A673 (cell line): Measurements from ENCODE around the gene ZNF644. TPM values are rescaled to one million over a fixed set of nuclear protein-coding genes. Genes with fewer than 3 reads are reported as not detected.

Source experiments
- BruUV-seq: library from RNA; stranded (reverse); fragments of 400-500 nt; replicated peaks from 2 replicates; lab custom pipeline; 2021; lab: Mats Ljungman, UMichigan
- CTCF ChIA-PET: fragments of 300-600 bp; sonication (Branson Sonifier 250); formaldehyde crosslinking; loops from one replicate; lab custom pipeline; 2022; ENCODE audit warnings: antibody characterized with exemption; lab: Charles Lee
- POLR2A ChIA-PET: fragments of 300-600 bp; sonication (Branson Sonifier 250); formaldehyde crosslinking; loops from one replicate; lab custom pipeline; 2022; ENCODE audit warnings: antibody characterized with exemption; ENCODE audit not compliant: low non-redundant PET; lab: Charles Lee
- DNase-seq: peaks from one replicate; pipeline ENCODE4 v3.0.0-alpha.2; 2015; ENCODE audit warnings: low spot score
- H3K27ac ChIP-seq: fragments of 200-600 bp; sonication (generic); 2 replicates; pipeline ENCODE4 v1.5.1; 2016; ENCODE audit warnings: mixed run types, low read depth, mild to moderate bottlenecking, mixed read lengths, antibody characterized with exemption, low read length; ENCODE audit not compliant: poor library complexity, severe bottlenecking
- H3K27me3 ChIP-seq: fragments of 200-600 bp; sonication (generic); replicated peaks from 2 replicates; pipeline ENCODE4 v1.6.1; 2017; ENCODE audit warnings: mixed run types, low read depth, mild to moderate bottlenecking, mixed read lengths, antibody characterized with exemption, low read length; ENCODE audit not compliant: insufficient read depth, poor library complexity
- H3K36me3 ChIP-seq: fragments of 200-600 bp; sonication (generic); 2 replicates; pipeline ENCODE4 v1.6.1; 2016; ENCODE audit warnings: mixed run types, mild to moderate bottlenecking, mixed read lengths, antibody characterized with exemption, low read length; ENCODE audit not compliant: insufficient read depth, poor library complexity, severe bottlenecking
- H3K4me1 ChIP-seq: fragments of 200-600 bp; sonication (generic); 2 replicates; pipeline ENCODE4 v1.6.1; 2017; ENCODE audit warnings: mixed run types, mild to moderate bottlenecking, mixed read lengths, antibody characterized with exemption, low read length; ENCODE audit not compliant: insufficient read depth, poor library complexity, severe bottlenecking
- H3K4me3 ChIP-seq: fragments of 200-600 bp; sonication (generic); 2 replicates; pipeline ENCODE4 v1.5.1; 2016; ENCODE audit warnings: low read depth, mixed run types, mild to moderate bottlenecking, mixed read lengths, low read length; ENCODE audit not compliant: poor library complexity, severe bottlenecking
- H3K9me3 ChIP-seq: fragments of 200-600 bp; sonication (generic); 2 replicates; pipeline ENCODE4 v1.6.1; 2016; ENCODE audit warnings: mixed run types, low read depth, mild to moderate bottlenecking, mixed read lengths, antibody characterized with exemption, low read length; ENCODE audit not compliant: poor library complexity, severe bottlenecking
- EZH2 ChIP-seq: fragments of 200-600 bp; sonication (generic); IDR thresholded peaks from 2 replicates; pipeline ENCODE4 v1.6.1; 2017; ENCODE audit warnings: borderline replicate concordance, low read depth, mild to moderate bottlenecking, mixed read lengths, antibody characterized with exemption, low read length; ENCODE audit not compliant: poor library complexity, severe bottlenecking
- intact Hi-C: fragments of 100-400 bp; cut with micrococcal nuclease; formaldehyde crosslinking; loops from one replicate; pipeline ENCODE4 v1.10.0; 2022; ENCODE audit not compliant: unreplicated experiment
- total RNA-seq: library from RNA; stranded (reverse); gene quantifications from 2 replicates; pipeline ENCODE4 v1.2.3, GENCODE V29; 2021
- TF ChIP-seq, protein P1 (sequence below): fragments of 300-800, 200-600 bp; sonication (generic); conservative IDR thresholded peaks from 2 replicates; pipeline ENCODE4 v1.5.1; 2017; ENCODE audit warnings: low read depth, mild to moderate bottlenecking, antibody characterized with exemption, low read length, moderate library complexity, mixed read lengths

The ZNF644 gene
- total RNA-seq, 1 experiment from 2014 or later = 80.4 TPM

DNA sequence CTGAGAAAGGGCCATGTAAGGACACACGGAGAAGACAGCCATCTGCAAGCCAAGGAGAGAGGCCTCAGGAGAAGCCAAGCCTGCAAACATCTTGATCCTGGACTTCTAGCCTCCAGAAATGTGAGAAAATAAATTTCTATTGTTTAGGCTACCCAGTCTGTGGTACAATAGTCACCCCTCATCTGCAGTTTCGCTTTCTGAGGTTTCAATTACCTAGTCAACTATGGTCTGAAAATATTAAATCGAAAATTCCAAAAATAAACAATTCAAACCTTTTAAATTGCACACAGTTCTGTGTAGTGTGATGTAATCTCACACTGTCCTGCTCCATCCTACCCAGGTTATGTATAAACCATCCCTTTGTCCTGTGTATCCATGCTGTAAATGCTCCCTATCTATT, 52.6 kb downstream of the ZNF644 start:
- H3K27me3 ChIP-seq = no peaks in the 10 kb centered on the region
- intact Hi-C loops = no loop called here
- H3K27ac ChIP-seq = no peak overlapping the region
- CTCF ChIA-PET = no interaction called here
- no peaks in the 10 kb centered on the region for H3K36me3 ChIP-seq
- TF ChIP-seq, protein P1, sequence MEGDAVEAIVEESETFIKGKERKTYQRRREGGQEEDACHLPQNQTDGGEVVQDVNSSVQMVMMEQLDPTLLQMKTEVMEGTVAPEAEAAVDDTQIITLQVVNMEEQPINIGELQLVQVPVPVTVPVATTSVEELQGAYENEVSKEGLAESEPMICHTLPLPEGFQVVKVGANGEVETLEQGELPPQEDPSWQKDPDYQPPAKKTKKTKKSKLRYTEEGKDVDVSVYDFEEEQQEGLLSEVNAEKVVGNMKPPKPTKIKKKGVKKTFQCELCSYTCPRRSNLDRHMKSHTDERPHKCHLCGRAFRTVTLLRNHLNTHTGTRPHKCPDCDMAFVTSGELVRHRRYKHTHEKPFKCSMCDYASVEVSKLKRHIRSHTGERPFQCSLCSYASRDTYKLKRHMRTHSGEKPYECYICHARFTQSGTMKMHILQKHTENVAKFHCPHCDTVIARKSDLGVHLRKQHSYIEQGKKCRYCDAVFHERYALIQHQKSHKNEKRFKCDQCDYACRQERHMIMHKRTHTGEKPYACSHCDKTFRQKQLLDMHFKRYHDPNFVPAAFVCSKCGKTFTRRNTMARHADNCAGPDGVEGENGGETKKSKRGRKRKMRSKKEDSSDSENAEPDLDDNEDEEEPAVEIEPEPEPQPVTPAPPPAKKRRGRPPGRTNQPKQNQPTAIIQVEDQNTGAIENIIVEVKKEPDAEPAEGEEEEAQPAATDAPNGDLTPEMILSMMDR = no peak
- no peak for TF ChIP-seq EZH2
- POLR2A ChIA-PET = no interaction called here
- no TSS peak for BruUV-seq
- no peak for DNase-seq
- H3K9me3 ChIP-seq = no peaks in the 10 kb centered on the region
- H3K4me3 ChIP-seq = no peak overlapping the region
- H3K4me1 ChIP-seq = peaks cover 3% of the 10 kb centered on the region

DNA sequence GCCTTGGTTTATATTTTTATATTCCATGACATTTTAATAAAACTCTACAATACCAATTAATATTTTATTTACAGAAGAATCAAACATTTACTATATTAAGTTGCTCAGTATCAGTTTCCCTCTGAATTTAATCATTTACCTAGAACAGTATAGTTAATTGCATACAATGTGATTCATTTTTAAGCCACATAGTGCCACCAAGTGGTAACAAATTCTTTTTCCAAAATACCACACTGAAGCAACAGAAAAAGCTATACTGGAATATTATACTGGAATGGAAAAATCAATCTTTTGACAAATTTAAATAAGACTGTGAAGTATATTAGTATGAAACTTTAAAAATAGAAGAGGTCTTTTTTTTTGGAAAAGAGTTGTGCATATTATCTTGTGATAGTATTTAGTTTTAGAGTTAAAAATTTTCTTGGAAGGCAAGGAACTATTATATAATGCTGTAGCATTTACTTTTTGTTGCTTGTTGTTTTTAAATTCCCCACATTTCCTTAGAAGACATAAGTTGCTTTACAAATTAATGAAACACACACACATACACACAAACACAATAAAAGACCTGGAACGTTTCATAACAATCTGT, 57.3 kb downstream of the ZNF644 start:
- Histone ChIP-seq H3K9me3 (peaks cover under 1% of the 10 kb centered on the region), H3K4me1 (no peaks in the 10 kb centered on the region), H3K27me3 (no peaks in the 10 kb centered on the region), H3K36me3 (no peaks in the 10 kb centered on the region), H3K27ac (no peak overlapping the region), H3K4me3 (no peak overlapping the region)
- intact Hi-C loops = loop anchor here (1.0 to 5.0 kb wide), 2 partner anchors 241 to 347 kb away; no protein-coding TSS in a partner anchor
- peak; percentile 56 for DNase-seq
- CTCF ChIA-PET = interaction anchor here (0.6 to 1.9 kb wide), 6 partner anchors 10 to 385 kb away, joined by 3 to 16 read pairs (median 3); no protein-coding TSS in a partner anchor
- no peak for TF ChIP-seq EZH2
- TF ChIP-seq, protein P1 = peak; percentile 75
- POLR2A ChIA-PET = no interaction called here
- no TSS peak for BruUV-seq

DNA sequence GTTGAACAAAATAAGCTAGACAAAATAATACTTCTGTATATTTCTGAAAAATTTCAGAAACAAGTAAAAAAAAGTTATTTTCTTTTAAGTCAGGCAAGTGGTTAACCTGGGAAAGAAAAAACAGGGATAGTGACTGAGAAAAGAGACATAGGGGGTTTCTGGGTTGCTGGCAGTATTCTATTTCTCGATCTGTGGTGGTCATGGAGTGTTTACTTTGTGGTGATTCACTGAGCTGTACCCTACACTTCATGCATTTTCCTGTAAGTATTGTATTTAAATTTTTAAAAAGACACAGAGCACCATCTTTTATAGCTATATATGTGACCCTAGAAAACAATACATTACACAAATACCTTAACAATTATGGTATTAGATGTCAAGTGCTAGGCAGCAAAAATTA, 58.2 kb downstream of the ZNF644 start:
- TF ChIP-seq, protein P1 = no peak
- TF ChIP-seq EZH2 = no peak
- BruUV-seq = no TSS peak
- CTCF ChIA-PET = interaction anchor here (0.6 to 1.9 kb wide), 2 partner anchors 235 to 242 kb away, joined by 3 to 16 read pairs; no protein-coding TSS in a partner anchor
- POLR2A ChIA-PET = no interaction called here
- Histone ChIP-seq H3K4me1 (no peaks in the 10 kb centered on the region), H3K27me3 (no peaks in the 10 kb centered on the region), H3K9me3 (peaks cover 7% of the 10 kb centered on the region), H3K27ac (no peak overlapping the region), H3K36me3 (no peaks in the 10 kb centered on the region), H3K4me3 (no peak overlapping the region)
- DNase-seq = no peak
- intact Hi-C loops = loop anchor here (1.0 to 5.0 kb wide), 2 partner anchors 240 to 346 kb away; no protein-coding TSS in a partner anchor
